Ishikawa (cell line): ENCODE data around the gene STARD10.

Experiments used
- CEBPB ChIP-seq: IDR thresholded peaks from 2 replicates; pipeline ENCODE4 v1.6.1; 2012
- EGR1 ChIP-seq: IDR thresholded peaks from 2 replicates; pipeline ENCODE4 v1.6.1; 2012
- MAX ChIP-seq: IDR thresholded peaks from 2 replicates; pipeline ENCODE4 v1.6.1; 2012
- NFIC ChIP-seq: IDR thresholded peaks from 2 replicates; pipeline ENCODE4 v1.6.1; 2012
- TAF1 ChIP-seq: IDR thresholded peaks from 2 replicates; pipeline ENCODE4 v1.6.1; 2012; ENCODE audit warnings: low read depth, mild to moderate bottlenecking
- ZBTB7A ChIP-seq: IDR thresholded peaks from 2 replicates; pipeline ENCODE4 v1.6.1; 2012; ENCODE audit warnings: low read depth
- TF ChIP-seq, protein P1 (sequence below): IDR thresholded peaks from 2 replicates; pipeline ENCODE4 v1.6.1; 2012; ENCODE audit warnings: low read depth, mild to moderate bottlenecking

DNA sequence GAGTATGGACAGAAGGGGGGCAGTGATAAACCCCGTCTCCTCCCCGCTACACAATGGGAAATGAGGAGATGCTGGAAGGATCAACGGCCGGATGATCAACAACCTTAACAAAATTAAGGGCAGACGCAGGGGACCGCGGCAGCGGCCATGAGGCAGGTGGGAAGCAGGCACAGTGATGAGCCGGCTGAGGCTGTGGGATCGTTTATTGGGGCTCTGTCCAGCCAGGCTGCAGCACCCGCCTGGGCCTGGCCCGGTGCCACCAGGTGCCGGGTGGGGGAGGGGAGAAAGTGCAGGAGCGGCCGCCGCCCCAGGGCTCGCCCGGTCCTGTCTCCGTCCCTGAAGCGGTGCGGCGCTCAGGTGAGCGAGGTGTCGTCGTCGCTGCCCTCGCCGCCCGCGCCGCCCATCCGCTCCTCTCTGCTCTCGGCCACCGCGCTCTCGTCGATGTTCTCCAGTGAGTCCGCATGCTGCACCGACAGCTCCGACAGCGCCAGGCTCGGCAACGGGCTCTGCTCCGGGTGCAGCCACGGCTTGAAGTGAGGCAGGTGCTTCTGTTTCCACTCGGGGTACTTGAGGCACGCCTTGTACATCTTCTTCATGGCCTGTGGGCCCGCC lies 39.2 kb downstream of the STARD10 start:
- TF ChIP-seq EGR1 = no peak
- TF ChIP-seq MAX = no peak
- no peak for TF ChIP-seq CEBPB
- no peak for TF ChIP-seq TAF1
- TF ChIP-seq, protein P1, sequence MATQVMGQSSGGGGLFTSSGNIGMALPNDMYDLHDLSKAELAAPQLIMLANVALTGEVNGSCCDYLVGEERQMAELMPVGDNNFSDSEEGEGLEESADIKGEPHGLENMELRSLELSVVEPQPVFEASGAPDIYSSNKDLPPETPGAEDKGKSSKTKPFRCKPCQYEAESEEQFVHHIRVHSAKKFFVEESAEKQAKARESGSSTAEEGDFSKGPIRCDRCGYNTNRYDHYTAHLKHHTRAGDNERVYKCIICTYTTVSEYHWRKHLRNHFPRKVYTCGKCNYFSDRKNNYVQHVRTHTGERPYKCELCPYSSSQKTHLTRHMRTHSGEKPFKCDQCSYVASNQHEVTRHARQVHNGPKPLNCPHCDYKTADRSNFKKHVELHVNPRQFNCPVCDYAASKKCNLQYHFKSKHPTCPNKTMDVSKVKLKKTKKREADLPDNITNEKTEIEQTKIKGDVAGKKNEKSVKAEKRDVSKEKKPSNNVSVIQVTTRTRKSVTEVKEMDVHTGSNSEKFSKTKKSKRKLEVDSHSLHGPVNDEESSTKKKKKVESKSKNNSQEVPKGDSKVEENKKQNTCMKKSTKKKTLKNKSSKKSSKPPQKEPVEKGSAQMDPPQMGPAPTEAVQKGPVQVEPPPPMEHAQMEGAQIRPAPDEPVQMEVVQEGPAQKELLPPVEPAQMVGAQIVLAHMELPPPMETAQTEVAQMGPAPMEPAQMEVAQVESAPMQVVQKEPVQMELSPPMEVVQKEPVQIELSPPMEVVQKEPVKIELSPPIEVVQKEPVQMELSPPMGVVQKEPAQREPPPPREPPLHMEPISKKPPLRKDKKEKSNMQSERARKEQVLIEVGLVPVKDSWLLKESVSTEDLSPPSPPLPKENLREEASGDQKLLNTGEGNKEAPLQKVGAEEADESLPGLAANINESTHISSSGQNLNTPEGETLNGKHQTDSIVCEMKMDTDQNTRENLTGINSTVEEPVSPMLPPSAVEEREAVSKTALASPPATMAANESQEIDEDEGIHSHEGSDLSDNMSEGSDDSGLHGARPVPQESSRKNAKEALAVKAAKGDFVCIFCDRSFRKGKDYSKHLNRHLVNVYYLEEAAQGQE = no peak
- TF ChIP-seq ZBTB7A = no peak
- TF ChIP-seq NFIC = no peak
